HepG2 (cell line): ENCODE results near the gene CA11. TPM values are rescaled to one million over a fixed set of nuclear protein-coding genes. Genes with fewer than 3 reads are reported as not detected.

ENCODE experiments used
- AHR ChIP-seq: IDR thresholded peaks from 2 replicates; pipeline ENCODE4 v1.6.1; 2018; ENCODE audit warnings: missing genetic modification reagents, missing compliant biosample characterization
- BCLAF1 ChIP-seq: fragments of 450-650 bp; IDR thresholded peaks from 2 replicates; pipeline ENCODE4 v1.6.1; 2017; ENCODE audit warnings: mild to moderate bottlenecking
- ELF3 ChIP-seq: IDR thresholded peaks from 2 replicates; pipeline ENCODE4 v1.6.1; 2016; ENCODE audit warnings: missing genetic modification reagents, missing compliant biosample characterization
- FOSL2 ChIP-seq: sonication (generic); formaldehyde crosslinking; IDR thresholded peaks from 2 replicates; pipeline ENCODE4 v1.4.0; 2020; ENCODE audit warnings: missing genetic modification reagents
- HMG20B ChIP-seq: conservative IDR thresholded peaks from 2 replicates; pipeline ENCODE4 v1.6.1; 2016; ENCODE audit warnings: missing genetic modification reagents, missing compliant biosample characterization
- HNRNPK ChIP-seq: fragments of 200-400 bp; formaldehyde crosslinking; IDR thresholded peaks from 2 replicates; pipeline ENCODE4 v1.6.1; 2018; ENCODE audit warnings: low read length, low read depth, moderate library complexity, mild to moderate bottlenecking; ENCODE audit not compliant: poor library complexity, severe bottlenecking
- IKZF1 ChIP-seq: fragments of 450-650 bp; IDR thresholded peaks from 2 replicates; pipeline ENCODE4 v1.7.1; 2016
- IKZF5 ChIP-seq: IDR thresholded peaks from 2 replicates; pipeline ENCODE4 v1.6.1; 2018; ENCODE audit warnings: missing genetic modification reagents, mild to moderate bottlenecking, missing compliant biosample characterization
- MEIS1 ChIP-seq: sonication (generic); formaldehyde crosslinking; IDR thresholded peaks from 2 replicates; pipeline ENCODE4 v1.9.0; 2021; ENCODE audit warnings: mild to moderate bottlenecking, missing genetic modification reagents, moderate library complexity, borderline replicate concordance
- MYC ChIP-seq: sonication (generic); formaldehyde crosslinking; IDR thresholded peaks from 2 replicates; pipeline ENCODE4 v1.9.0; 2021; ENCODE audit warnings: missing genetic modification reagents, borderline replicate concordance
- NAIF1 ChIP-seq: sonication (generic); formaldehyde crosslinking; IDR thresholded peaks from 2 replicates; pipeline ENCODE4 v1.5.0; 2020; ENCODE audit warnings: mild to moderate bottlenecking, missing genetic modification reagents, borderline replicate concordance
- PPARG ChIP-seq: conservative IDR thresholded peaks from 2 replicates; pipeline ENCODE4 v1.6.1; 2016; ENCODE audit warnings: missing biosample characterization, missing genetic modification reagents
- RAD51 ChIP-seq: fragments of 450-650 bp; IDR thresholded peaks from 2 replicates; pipeline ENCODE4 v1.6.1; 2016; ENCODE audit warnings: borderline replicate concordance
- SRSF9 ChIP-seq: fragments of 200-400 bp; formaldehyde crosslinking; IDR thresholded peaks from 2 replicates; pipeline ENCODE4 v1.6.1; 2018; ENCODE audit warnings: borderline replicate concordance, mild to moderate bottlenecking, low read depth, low read length; ENCODE audit not compliant: insufficient read depth, poor library complexity, severe bottlenecking
- TCF7L2 ChIP-seq: IDR thresholded peaks from 2 replicates; pipeline ENCODE4 v1.6.1; 2011; ENCODE audit warnings: mild to moderate bottlenecking, low read depth, low read length, moderate library complexity
- TFE3 ChIP-seq: IDR thresholded peaks from 2 replicates; pipeline ENCODE4 v1.6.1; 2016
- TOE1 ChIP-seq: sonication (generic); formaldehyde crosslinking; IDR thresholded peaks from 2 replicates; pipeline ENCODE4 v1.4.0; 2020; ENCODE audit warnings: mild to moderate bottlenecking, missing genetic modification reagents
- ZBTB7A ChIP-seq: sonication (generic); formaldehyde crosslinking; IDR thresholded peaks from 2 replicates; pipeline ENCODE4 v1.8.0; 2022; ENCODE audit warnings: mild to moderate bottlenecking, missing genetic modification reagents
- ZFY ChIP-seq: sonication (generic); formaldehyde crosslinking; IDR thresholded peaks from 2 replicates; pipeline ENCODE4 v1.4.0; 2020; ENCODE audit warnings: missing genetic modification reagents
- ZKSCAN8 ChIP-seq: IDR thresholded peaks from 2 replicates; pipeline ENCODE4 v1.6.1; 2016; ENCODE audit warnings: borderline replicate concordance, missing genetic modification reagents, missing compliant biosample characterization
- ZNF383 ChIP-seq: sonication (generic); formaldehyde crosslinking; IDR thresholded peaks from 2 replicates; pipeline ENCODE4 v1.4.0; 2020; ENCODE audit warnings: missing genetic modification reagents, mild to moderate bottlenecking, borderline replicate concordance
- ZNF572 ChIP-seq: sonication (generic); formaldehyde crosslinking; IDR thresholded peaks from 2 replicates; pipeline ENCODE4 v1.5.1; 2020; ENCODE audit warnings: mild to moderate bottlenecking, missing genetic modification reagents
- ZNF598 ChIP-seq: sonication (generic); formaldehyde crosslinking; IDR thresholded peaks from 2 replicates; pipeline ENCODE4 v1.5.1; 2020; ENCODE audit warnings: mild to moderate bottlenecking, missing genetic modification reagents, borderline replicate concordance
- ZNF790 ChIP-seq: sonication (generic); formaldehyde crosslinking; IDR thresholded peaks from 2 replicates; pipeline ENCODE4 v1.8.0; 2022; ENCODE audit warnings: missing genetic modification reagents, mild to moderate bottlenecking, borderline replicate concordance
- ZNF816 ChIP-seq: sonication (generic); formaldehyde crosslinking; IDR thresholded peaks from 2 replicates; pipeline ENCODE4 v1.8.0; 2022; ENCODE audit warnings: missing genetic modification reagents, mild to moderate bottlenecking, borderline replicate concordance
- polyA plus RNA-seq, 8 experiments: library from polyadenylated mRNA; depleted of rRNA in 3 of 8; stranded (reverse) in 7 of 8; unstranded in 1 of 8; fragments of >200 nt; fragmentation: Illumina TruSeq in 4 of 8; extraction: Trizol in 4 of 8; gene quantifications; 2 replicates each; pipeline versions ENCODE4 v1.2.1 to v1.2.3, GENCODE V29; 2011 to 2016; ENCODE audit warnings: low read depth in 4 of 8, missing spikeins in 1 of 8, mixed read lengths in 1 of 8; ENCODE audit not compliant: insufficient read depth in 1 of 8
- total RNA-seq, 5 experiments: library from RNA; depleted of rRNA; stranded (reverse); fragments of >200 nt; fragmentation: Illumina TruSeq; extraction: Trizol; gene quantifications; 2 replicates each; pipeline ENCODE4 v1.2.3, GENCODE V29; 2016; ENCODE audit warnings: low read depth in 1 of 5

CA11 gene
- total and polyA plus RNA-seq, 2 of the 13 experiments (the other 11 are each of a cell fraction or from before 2014, with no cell fraction given): 0.41 to 0.58 TPM

GRCh38 chr19:48646001-48646721 lies at the start of gene CA11 (continued):
- TF ChIP-seq TFE3 (CRISPR knock-in tag) (0 out of 2 replicates have a peak, but pooled peaks have one; percentile 13), IKZF5 (no peak), MYC (CRISPR knock-in tag) (no peak), ZNF816 (no peak), TCF7L2 (no peak), BCLAF1 (no peak), SRSF9 (no peak), ZNF383 (no peak), ZFY (CRISPR knock-in tag) (no peak), MEIS1 (no peak), IKZF1 (no peak), HMG20B (CRISPR knock-in tag) (no peak), RAD51 (no peak), HNRNPK (peak; percentile 14), FOSL2 (peak; percentile 54; the same call in 1 of the 2 replicates), ZKSCAN8 (CRISPR knock-in tag) (0 out of 2 replicates have a peak, but pooled peaks have one; percentile 33), NAIF1 (no peak), PPARG (CRISPR knock-in tag) (no peak), ZNF790 (CRISPR knock-in tag) (no peak), ZNF598 (CRISPR knock-in tag) (no peak), TOE1 (CRISPR knock-in tag) (no peak), ZBTB7A (CRISPR knock-in tag) (peak; percentile 21; the same call in 1 of the 2 replicates), ZNF572 (no peak), AHR (no peak), ELF3 (CRISPR knock-in tag) (peak; percentile 14; the same call in 1 of the 2 replicates)
